ENCODE results near the gene DARS1.

DARS1 gene

GRCh38 chr2:135874777-135875365 is 110.6 kb downstream of the DARS1 start:
- ATAC-seq, result no peak
- Mint-ChIP-seq H3K4me1 (peaks cover 57% of the 10 kb centered on the region), H3K4me3 (peak overlapping the region; percentile 71), H3K36me3 (peaks cover 81% of the 10 kb centered on the region), H3K27ac (peak overlapping the region; percentile 99), H3K9me3 (no peaks in the 10 kb centered on the region)
- DNase-seq (ENCODE audit: low spot score in 2 of 2), result peak in 1 of 2 donors; percentile 64

- peaks cover 100% of the 10 kb centered on the region for H3K36me3 Mint-ChIP-seq
- H3K4me1 Mint-ChIP-seq, result peaks cover 50% of the 10 kb centered on the region
- ATAC-seq, result peak; percentile 98
Observed at GRCh38 chr2:135870571-135870970, 114.9 kb downstream of the DARS1 start.

GRCh38 chr2:135863233-135863632 is 122.2 kb downstream of the DARS1 start:
- no peaks in the 10 kb centered on the region for H3K9me3 Mint-ChIP-seq
- DNase-seq (ENCODE audit: low spot score in 2 of 2) (no peak), ATAC-seq (no peak)
- no peak overlapping the region for H3K4me3 Mint-ChIP-seq
- H3K27ac Mint-ChIP-seq, result no peak overlapping the region
- peaks cover 100% of the 10 kb centered on the region for H3K36me3 Mint-ChIP-seq
- peaks cover 22% of the 10 kb centered on the region for H3K4me1 Mint-ChIP-seq

More at GRCh38 chr2:135870571-135870970, 114.9 kb downstream of the DARS1 start:
- Mint-ChIP-seq H3K27ac (peak overlapping the region; percentile 72), H3K9me3 (no peaks in the 10 kb centered on the region), H3K4me3 (peak overlapping the region; percentile 7)
- DNase-seq (ENCODE audit: low spot score in 2 of 2), result peak in 1 of 2 donors; percentile 56

- Mint-ChIP-seq H3K9me3 (no peaks in the 10 kb centered on the region), H3K27ac (no peak overlapping the region), H3K4me3 (no peak overlapping the region), H3K36me3 (peaks cover 100% of the 10 kb centered on the region), H3K4me1 (peaks cover 16% of the 10 kb centered on the region)
- no peak for DNase-seq (ENCODE audit: low spot score in 2 of 2)
- ATAC-seq, result no peak
Observed at GRCh38 chr2:135862718-135863117, 122.7 kb downstream of the DARS1 start.
